Measurements from ENCODE around the gene MINPP1. TPM values are rescaled to one million over a fixed set of nuclear protein-coding genes. Genes with fewer than 3 reads are reported as not detected.

MINPP1 gene
- total RNA-seq, 1 donor from 2014 or later = 64.2 TPM

GRCh38 chr10:87600581-87600980 lies 95.9 kb downstream of the MINPP1 start:
- no peak overlapping the region for H3K9ac ChIP-seq
- H2AFZ ChIP-seq (replicated peaks) = no peak overlapping the region
- peaks cover 2% of the 10 kb centered on the region for H3F3A ChIP-seq (ENCODE audit: low read depth)
- no peak overlapping the region for H3K4me2 ChIP-seq
- no peaks in the 10 kb centered on the region for H3K27me3 ChIP-seq
- H3K4me3 ChIP-seq = no peak overlapping the region
- H4K20me1 ChIP-seq (ENCODE audit: low read depth) = no peaks in the 10 kb centered on the region
- no peaks in the 10 kb centered on the region for H3K9me3 ChIP-seq (ENCODE audit: low read depth)
- Mint-ChIP-seq H3K4me1 (peaks cover 2% of the 10 kb centered on the region), H3K9me3 (no peaks in the 10 kb centered on the region), H3K4me3 (no peak overlapping the region), H3K27ac (no peak overlapping the region), H3K27me3 (ENCODE audit: insufficient read depth, low read depth) (no peaks in the 10 kb centered on the region), H3K36me3 (no peaks in the 10 kb centered on the region)
- no peaks in the 10 kb centered on the region for H3K36me3 ChIP-seq
- DNase-seq (ENCODE audit: low spot score) = no peak
- TF ChIP-seq EZH2phosphoT487 (IDR thresholded peaks at IDR 0.05) = no peak
- TF ChIP-seq, protein P1, sequence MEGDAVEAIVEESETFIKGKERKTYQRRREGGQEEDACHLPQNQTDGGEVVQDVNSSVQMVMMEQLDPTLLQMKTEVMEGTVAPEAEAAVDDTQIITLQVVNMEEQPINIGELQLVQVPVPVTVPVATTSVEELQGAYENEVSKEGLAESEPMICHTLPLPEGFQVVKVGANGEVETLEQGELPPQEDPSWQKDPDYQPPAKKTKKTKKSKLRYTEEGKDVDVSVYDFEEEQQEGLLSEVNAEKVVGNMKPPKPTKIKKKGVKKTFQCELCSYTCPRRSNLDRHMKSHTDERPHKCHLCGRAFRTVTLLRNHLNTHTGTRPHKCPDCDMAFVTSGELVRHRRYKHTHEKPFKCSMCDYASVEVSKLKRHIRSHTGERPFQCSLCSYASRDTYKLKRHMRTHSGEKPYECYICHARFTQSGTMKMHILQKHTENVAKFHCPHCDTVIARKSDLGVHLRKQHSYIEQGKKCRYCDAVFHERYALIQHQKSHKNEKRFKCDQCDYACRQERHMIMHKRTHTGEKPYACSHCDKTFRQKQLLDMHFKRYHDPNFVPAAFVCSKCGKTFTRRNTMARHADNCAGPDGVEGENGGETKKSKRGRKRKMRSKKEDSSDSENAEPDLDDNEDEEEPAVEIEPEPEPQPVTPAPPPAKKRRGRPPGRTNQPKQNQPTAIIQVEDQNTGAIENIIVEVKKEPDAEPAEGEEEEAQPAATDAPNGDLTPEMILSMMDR (IDR thresholded peaks at IDR 0.05) = no peak
- TF ChIP-seq EZH2 (IDR thresholded peaks at IDR 0.05) = no peak
- H3K4me1 ChIP-seq = peaks cover 4% of the 10 kb centered on the region
- no peaks in the 10 kb centered on the region for H3K79me2 ChIP-seq (ENCODE audit: low read depth)
- H3K27ac ChIP-seq = no peak overlapping the region

Small RNA genes within 50 kb of the gene (microRNA-seq; reads per million reads assigned to microRNA genes)
- not detected for gene MIR4678

Other genes starting within 250 kb of the MINPP1 start
- 3.4 and 4.1 TPM in 2 replicates for gene NUTM2D, start 147.1 kb upstream of the MINPP1 start, total RNA-seq (ENCODE audit: low replicate concordance)
- 4.0 and 6.0 TPM in 2 replicates for gene PAPSS2, start 155.0 kb downstream of the MINPP1 start, total RNA-seq (ENCODE audit: low replicate concordance)

All from neural progenitor cell (in vitro differentiated cells).